MM.1S (cell line): ENCODE data around the gene RSBN1.

Experiments used
- CTCF ChIP-seq: fragments of 300-600 bp; sonication (generic); IDR thresholded peaks from 2 replicates; pipeline ENCODE4 v1.5.1; 2016; ENCODE audit warnings: antibody characterized with exemption, low read length, mixed read lengths
- EZH2 ChIP-seq: fragments of 300-600 bp; sonication (generic); optimal IDR thresholded peaks from 2 replicates; pipeline ENCODE3; 2017; ENCODE audit warnings: low read depth, mild to moderate bottlenecking, antibody characterized with exemption, low read length, mixed read lengths
- EZH2phosphoT487 ChIP-seq: fragments of 300-600 bp; sonication (generic); IDR thresholded peaks from 2 replicates; pipeline ENCODE4 v1.6.1; 2018; ENCODE audit warnings: antibody characterized with exemption, low read length

GRCh38 chr1:113858418-113858817 lies 46.1 kb upstream of the RSBN1 start:
- TF ChIP-seq CTCF, result no peak
- no peak for TF ChIP-seq EZH2
- no peak for TF ChIP-seq EZH2phosphoT487
